Activated CD8-positive, alpha-beta memory T cell treated with anti-CD3 and anti-CD28 coated beads, Interleukin-2, amount 50 U/mL, for 1 hour (primary cell): Measurements from ENCODE around the gene ITGB4.
A peak's percentile ranks its signal among the peaks of the same experiment; 100 is the strongest.
"Not testable (repeated sequence)": the region's sequence is repeated elsewhere in the genome, so short reads cannot be mapped to it uniquely, and the experiment has no call there.

Experiments
- DNase-seq: peaks from one replicate; pipeline ENCODE4 v3.0.0-alpha.2; 2020; ENCODE audit errors: extremely low read depth

Gene ITGB4

DNA sequence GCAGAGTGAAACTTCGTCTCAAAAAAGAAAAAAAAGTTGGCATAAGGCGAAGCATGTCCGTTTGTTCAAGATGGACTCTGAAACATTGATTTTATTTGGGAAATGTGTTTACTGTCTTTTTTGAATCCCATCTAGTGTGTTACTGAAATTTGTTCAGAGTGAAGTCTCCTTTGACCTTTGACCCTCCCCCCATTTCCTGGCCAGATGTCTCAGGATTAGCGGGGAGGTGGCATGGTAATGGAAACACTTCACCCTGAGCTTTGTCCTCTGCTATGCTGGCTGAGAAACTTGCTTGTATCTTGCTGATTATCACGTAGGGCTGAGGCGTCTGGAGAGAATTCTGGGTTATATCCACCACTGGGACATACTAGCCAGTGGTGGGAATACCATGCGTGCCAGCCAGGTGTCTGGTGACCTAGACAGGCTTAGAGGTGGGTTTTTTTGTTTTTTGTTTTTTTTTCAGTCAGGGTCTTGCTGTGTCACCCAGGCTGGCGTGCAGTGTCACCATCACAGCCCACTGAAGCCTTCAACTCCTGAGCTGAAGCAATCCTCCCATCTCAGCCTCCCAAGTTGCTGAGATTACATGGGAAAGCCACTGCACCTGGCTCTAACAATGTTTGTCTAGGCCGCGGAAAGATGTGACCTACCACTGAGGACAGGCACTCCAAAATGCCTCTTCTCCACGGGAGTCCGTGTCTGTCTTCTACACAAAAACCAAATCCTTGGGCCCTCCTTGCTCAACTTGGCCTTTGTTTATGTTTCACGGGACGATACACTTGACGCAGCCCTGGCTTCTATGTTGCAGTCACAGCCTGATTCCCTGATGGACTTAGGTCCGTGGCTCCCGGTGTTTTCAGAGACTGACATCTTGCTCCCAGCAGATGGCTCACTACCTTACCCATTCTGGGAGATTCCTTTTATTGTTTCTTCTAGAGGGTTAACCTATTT is 50.3 kb downstream of the ITGB4 start:
- no peak for DNase-seq

- no peak for DNase-seq
Observed at GRCh38 chr17:75773121-75773807, 52.0 kb downstream of the ITGB4 start.

DNA sequence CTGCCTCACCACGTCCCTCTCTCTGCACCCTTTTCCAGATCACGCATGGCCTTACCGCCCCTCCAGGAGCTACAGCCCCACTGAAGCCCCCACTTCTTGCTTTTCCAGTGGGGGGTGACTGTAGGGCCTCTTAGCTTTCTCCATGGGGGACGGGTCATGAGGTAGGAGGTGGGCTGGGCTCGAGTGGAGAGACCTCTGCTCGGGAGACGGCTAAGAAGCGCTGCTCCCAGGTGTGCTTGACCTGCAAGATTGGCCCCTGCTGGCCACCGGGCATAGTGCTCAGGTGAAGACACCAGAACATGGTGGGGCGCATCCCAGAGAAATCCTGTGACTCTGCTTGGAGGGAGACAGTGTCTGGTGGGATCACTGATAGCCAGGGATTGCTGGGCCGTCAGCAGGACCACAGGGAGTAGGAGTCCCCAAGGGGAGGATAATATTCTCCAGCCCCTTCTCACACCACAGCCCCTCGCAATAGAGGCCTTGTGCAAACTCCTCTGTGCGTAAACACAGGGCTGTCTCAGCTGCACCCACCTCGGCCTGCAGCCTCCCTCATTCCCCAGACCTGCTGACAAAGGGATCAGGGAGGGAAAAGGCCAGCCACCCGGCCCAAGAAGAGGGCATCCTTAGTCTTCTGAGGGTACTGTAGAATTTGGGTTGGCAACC is 52.7 kb downstream of the ITGB4 start:
- DNase-seq, result no peak

DNA sequence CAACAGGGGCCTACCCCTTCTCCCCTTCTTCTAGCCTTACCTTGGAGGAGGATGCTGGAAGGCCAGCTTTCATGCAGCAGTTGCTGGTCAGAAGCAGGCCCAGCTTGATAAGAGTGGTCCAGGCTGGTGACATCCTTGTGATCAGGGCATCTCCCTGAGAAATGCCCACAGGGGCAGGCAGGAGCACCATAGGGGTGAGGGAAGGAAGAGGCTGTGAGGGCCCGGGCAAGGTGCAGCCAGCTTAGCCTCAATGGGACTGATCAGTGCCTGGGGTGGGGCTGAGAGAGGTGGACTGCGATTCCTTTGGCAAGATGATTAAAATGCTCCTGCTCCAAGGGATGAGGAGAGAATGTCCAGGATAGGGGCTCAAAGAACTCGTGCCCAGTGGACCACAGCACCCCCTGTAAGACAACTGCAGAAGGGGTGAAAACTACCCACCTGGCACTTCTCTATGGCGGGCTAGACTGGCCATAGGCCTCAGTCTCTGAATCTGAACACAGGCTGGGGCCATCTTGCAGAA is 53.3 kb downstream of the ITGB4 start:
- no peak for DNase-seq

DNA sequence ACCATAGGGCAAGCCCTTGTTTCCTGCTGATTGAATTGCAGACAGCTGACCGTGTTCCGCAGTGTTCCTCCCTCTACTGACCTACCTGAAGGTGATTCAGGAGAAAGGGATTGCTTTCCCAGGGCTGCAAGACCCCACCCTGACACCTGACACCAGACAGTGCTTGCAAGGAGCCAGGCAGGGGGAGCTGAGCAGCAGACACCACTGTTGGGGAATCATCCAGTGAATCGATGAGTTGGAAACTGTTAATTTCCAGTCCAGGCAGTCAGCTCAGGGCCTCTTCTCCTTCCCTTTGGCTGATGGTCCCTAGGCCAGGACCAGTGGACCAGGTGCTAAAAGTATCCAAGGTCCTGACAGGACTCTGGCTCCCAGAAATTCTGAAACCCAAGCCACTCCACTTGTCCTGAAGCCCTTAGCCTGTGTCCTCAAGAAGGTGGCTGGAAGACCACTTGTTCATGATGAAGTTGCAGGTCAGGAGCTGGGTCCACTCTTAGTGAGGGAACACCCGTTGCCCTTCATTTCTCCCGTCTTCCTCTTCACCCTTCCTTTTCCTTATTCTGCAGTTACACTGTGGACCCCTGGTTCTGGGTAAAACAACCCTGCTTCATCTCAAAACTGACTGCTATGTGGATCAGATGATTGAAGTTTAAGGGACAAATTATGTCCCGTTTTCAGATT is 53.9 kb downstream of the ITGB4 start:
- no peak for DNase-seq

- DNase-seq, result no peak
Observed at GRCh38 chr17:75776386-75777295, 55.4 kb downstream of the ITGB4 start.

- DNase-seq, result no peak
Observed at GRCh38 chr17:75777296-75777922, 56.1 kb downstream of the ITGB4 start.

- DNase-seq, result not testable (repeated sequence)
Observed at GRCh38 chr17:75778066-75778860, 57.0 kb downstream of the ITGB4 start.

GRCh38 chr17:75778861-75779249 is 57.6 kb downstream of the ITGB4 start:
- no peak for DNase-seq

- DNase-seq, result peak; percentile 92
Observed at GRCh38 chr17:75779250-75779986, 58.2 kb downstream of the ITGB4 start.

DNA sequence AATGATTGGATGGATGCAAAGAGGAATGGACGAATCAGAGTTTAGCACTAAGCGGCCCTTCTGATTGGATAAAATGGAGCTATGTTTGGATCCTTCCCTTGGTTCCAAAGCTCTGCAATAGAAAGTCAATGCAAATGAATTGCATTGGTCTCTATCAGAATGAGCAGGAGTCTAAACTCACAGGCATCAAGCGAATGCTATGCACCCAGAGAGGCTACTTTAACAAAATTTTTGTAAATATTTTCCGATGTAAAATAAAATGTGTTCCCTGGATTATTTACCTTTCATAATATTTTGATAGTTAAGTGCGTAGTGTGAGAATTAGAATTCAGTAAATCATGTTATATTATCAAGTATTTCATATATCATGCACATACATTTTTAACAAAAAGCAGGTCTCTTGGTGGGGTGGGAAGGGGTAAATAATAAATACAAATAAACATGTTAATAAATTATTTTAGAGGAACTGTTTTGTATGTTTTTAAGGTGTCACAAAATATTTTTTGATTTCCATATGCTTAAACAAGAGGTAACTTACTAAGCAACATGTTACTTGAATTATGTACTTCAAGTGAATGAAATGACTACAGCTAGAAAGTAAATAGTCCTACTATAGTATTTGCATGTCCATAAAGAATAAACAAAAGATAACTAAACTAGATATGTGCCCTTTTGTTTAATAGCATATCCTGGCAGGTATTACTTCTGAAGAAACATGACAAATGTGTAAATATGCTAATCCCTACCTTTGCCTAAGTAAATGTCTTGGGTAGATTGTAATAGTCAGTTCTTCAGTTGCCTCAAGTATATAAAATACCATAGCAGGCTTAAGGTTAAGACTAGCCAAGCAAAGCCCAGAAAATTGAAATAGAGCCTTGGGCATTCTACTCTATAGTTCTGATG is 59.0 kb downstream of the ITGB4 start:
- DNase-seq, result no peak

DNA sequence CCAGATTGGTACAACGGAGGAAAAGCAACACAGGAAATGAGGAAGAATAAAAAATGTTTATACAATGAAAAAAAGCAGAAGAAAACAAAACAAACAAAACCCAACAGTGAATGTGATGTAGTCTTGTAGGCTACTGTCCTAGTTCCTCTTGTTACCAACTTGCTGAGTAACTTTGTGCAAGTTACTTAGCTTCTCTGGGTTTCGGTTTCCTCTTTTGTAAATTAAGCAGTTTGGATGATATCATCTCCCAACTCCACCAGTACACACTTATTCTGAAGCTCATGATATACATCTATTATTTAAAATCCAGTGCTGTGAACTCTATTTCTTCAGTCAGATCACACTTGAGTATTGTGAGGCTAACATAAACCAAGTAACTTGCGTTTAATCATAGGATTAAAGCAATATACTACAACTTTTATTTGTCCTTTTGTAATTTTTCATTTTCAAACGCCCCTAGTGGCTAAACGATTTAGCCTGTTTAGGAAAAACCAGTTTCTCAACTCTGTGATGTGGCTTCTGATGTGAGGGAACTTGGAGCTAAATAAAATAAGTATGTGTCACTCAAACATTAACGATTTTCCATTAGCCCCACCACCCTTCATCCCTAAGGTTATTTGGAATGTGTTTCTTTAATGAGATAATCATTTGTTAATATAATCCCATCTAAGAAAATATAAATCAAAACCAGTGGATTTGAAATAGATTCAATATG is 62.0 kb downstream of the ITGB4 start:
- DNase-seq, result no peak

GRCh38 chr17:75783803-75784472 is 62.7 kb downstream of the ITGB4 start:
- no peak for DNase-seq

- peak; percentile 93 for DNase-seq
Observed at GRCh38 chr17:75784473-75785015, 63.3 kb downstream of the ITGB4 start, which contains the start of gene UNK. TSS of gene UNK (plus strand) at chr17:75784806. CDS start at chr17:75784881, 75 bp downstream.

DNA sequence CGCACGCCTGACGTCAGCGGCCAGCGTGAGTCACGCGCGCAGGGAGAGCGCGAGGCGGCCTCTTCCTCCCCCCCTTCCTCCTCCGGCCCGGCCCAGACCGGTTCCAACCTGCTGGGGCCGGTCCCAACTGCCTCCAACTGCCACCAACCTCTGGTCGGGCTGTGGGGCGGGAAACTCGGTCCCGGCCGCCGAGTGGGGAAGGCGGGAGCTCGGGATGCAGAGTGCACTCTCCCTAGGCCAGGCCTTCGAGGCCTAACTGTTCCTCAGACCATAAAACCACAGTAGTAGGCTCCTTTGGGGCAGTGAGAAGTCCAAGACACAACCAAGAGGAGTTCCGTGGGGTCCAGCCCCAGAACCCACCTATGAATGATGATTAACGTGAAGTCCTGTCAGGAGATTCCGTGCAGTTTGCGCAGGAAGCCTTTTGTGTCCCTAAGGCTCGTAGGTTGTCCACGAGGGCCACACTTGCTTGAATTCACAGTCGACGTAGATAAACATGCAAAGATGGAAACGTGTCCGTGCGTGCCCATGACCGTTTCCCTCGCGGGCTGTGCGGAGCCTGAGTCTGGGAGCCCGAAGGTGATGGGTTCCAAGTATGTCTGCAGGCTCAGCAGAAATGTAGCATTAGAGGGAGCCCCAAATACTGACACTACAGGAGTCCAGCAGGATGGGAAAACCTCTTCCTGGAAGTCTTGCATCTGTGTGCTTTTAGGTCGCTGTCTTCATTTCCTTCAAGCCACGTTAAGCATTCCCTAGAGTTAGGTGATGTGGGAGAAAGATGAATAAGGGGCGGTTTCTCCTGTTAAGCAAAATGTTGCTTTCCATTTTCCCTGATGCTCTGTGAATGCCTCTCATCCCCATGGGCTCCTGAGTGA is 64.0 kb downstream of the ITGB4 start:
- no peak for DNase-seq
